Tibial nerve (tissue), 4 donors: ENCODE results near the gene NFIA. TPM values are rescaled to one million over a fixed set of nuclear protein-coding genes. Genes with fewer than 3 reads are reported as not detected.
A peak's percentile ranks its signal among the peaks of the same experiment; 100 is the strongest.

Source experiments
- DNase-seq, 2 donors: peaks; one replicate each; pipeline ENCODE4 v3.0.0-alpha.2; 2019; ENCODE audit warnings: low spot score in 2 of 2
- H3K27ac ChIP-seq, 4 donors: fragments of 200-600 bp; sonication (generic) in 3 of 4; one replicate each; pipeline ENCODE4 v1.5.1; 2017 to 2019; ENCODE audit warnings: mild to moderate bottlenecking in 1 of 4
- H3K27me3 ChIP-seq, 2 donors: fragments of 200-600 bp; sonication (generic) in 1 of 2; one replicate each; pipeline versions ENCODE4 v1.5.1 to v1.6.0; 2017 to 2019
- H3K36me3 ChIP-seq, 3 donors: fragments of 200-600 bp; sonication (generic); one replicate each; pipeline ENCODE4 v1.5.1; 2018 to 2019
- H3K4me1 ChIP-seq, 4 donors: fragments of 200-600 bp; sonication (generic) in 3 of 4; one replicate each; pipeline ENCODE4 v1.5.1; 2017 to 2019
- H3K4me3 ChIP-seq, 4 donors: fragments of 200-600 bp; sonication (generic) in 3 of 4; one replicate each; pipeline ENCODE4 v1.5.1; 2017 to 2019; ENCODE audit warnings: mild to moderate bottlenecking in 1 of 4, moderate library complexity in 1 of 4
- H3K9me3 ChIP-seq, 4 donors: fragments of 200-600 bp; sonication (generic) in 3 of 4; one replicate each; pipeline ENCODE4 v1.5.1; 2017 to 2019
- CTCF ChIP-seq, 5 experiments: fragments of 200-600 bp in 3 of 5; fragments of 450-650 bp in 2 of 5; sonication (generic) in 3 of 5; IDR thresholded peaks; one replicate each; pipeline ENCODE4 v1.5.1; 2016 to 2019; ENCODE audit warnings: antibody characterized with exemption in 5 of 5, mild to moderate bottlenecking in 3 of 5, moderate library complexity in 2 of 5
- EP300 ChIP-seq, 2 donors: sonication (generic); formaldehyde crosslinking; IDR thresholded peaks; one replicate each; pipeline ENCODE4 v1.6.1; 2017; ENCODE audit warnings: antibody characterized with exemption in 2 of 2, mild to moderate bottlenecking in 1 of 2
- POLR2A ChIP-seq, 2 donors: fragments of 450-650 bp; IDR thresholded peaks; one replicate each; pipeline ENCODE4 v1.6.1; 2017; ENCODE audit warnings: antibody characterized with exemption in 2 of 2, mild to moderate bottlenecking in 2 of 2, moderate library complexity in 2 of 2
- WGBS, 2 donors: methylation state at CpG; one replicate each; pipeline ENCODE4 v1.1.5; 2018; 5-methylcytosine and 5-hydroxymethylcytosine counted together
- total RNA-seq, 4 donors: library from RNA; depleted of rRNA; stranded (reverse); fragments of >200 nt; gene quantifications; one replicate each; pipeline ENCODE4 v1.1.0, GENCODE V29; 2016

NFIA gene
- total RNA-seq, 4 donors from 2014 or later, result 71.2 to 81.4 (median 75.7) TPM

GRCh38 chr1:61403679-61404596, 321.6 kb downstream of the NFIA start:
- WGBS, 2 donors, result 28 to 31% methylated on average over 12 of the region's 12 CpGs
- no peak overlapping the region for H3K4me3 ChIP-seq

GRCh38 chr1:61404597-61405376, 322.4 kb downstream of the NFIA start:
- no peak overlapping the region for H3K27ac ChIP-seq
- no peaks in the 10 kb centered on the region for H3K27me3 ChIP-seq
- DNase-seq, result no peak
- no peaks in the 10 kb centered on the region for H3K9me3 ChIP-seq
- H3K4me1 ChIP-seq, result peaks cover 0 to 31% (median 6%) of the 10 kb centered on the region in 4 donors
- H3K4me3 ChIP-seq, result no peak overlapping the region
- TF ChIP-seq POLR2A (IDR thresholded peaks at IDR 0.05) (no peak), EP300 (IDR thresholded peaks at IDR 0.05) (no peak), CTCF (IDR thresholded peaks at IDR 0.05) (no peak)
- 78 to 85% methylated on average over 4 of the region's 4 CpGs for WGBS, 2 donors
- peaks cover 0 to 32% (median 0%) of the 10 kb centered on the region in 3 donors for H3K36me3 ChIP-seq

More at GRCh38 chr1:61403679-61404596, 321.6 kb downstream of the NFIA start:
- Histone ChIP-seq H3K36me3 (peaks cover 0 to 27% (median 0%) of the 10 kb centered on the region in 3 donors), H3K4me1 (peaks cover 0 to 40% (median 10%) of the 10 kb centered on the region in 4 donors), H3K27me3 (no peaks in the 10 kb centered on the region), H3K27ac (peak overlapping the region in 1 of 4 donors; percentile 23), H3K9me3 (no peaks in the 10 kb centered on the region)
- TF ChIP-seq EP300 (IDR thresholded peaks at IDR 0.05) (no peak), POLR2A (IDR thresholded peaks at IDR 0.05) (no peak), CTCF (IDR thresholded peaks at IDR 0.05) (no peak)
- no peak for DNase-seq

GRCh38 chr1:61406467-61406866, 324.1 kb downstream of the NFIA start:
- no peaks in the 10 kb centered on the region for H3K27me3 ChIP-seq
- no peak overlapping the region for H3K4me3 ChIP-seq
- H3K36me3 ChIP-seq, result peaks cover 0 to 42% (median 5%) of the 10 kb centered on the region in 3 donors
- peaks cover 0 to 23% (median 5%) of the 10 kb centered on the region in 4 donors for H3K4me1 ChIP-seq
- WGBS, 2 donors, result 95 to 99% methylated on average over 10 of the region's 10 CpGs
- no peak for DNase-seq
- H3K9me3 ChIP-seq, result no peaks in the 10 kb centered on the region
- no peak overlapping the region for H3K27ac ChIP-seq
- TF ChIP-seq POLR2A (IDR thresholded peaks at IDR 0.05), result no peak
- no peak for TF ChIP-seq EP300 (IDR thresholded peaks at IDR 0.05)
- no peak for TF ChIP-seq CTCF (IDR thresholded peaks at IDR 0.05)

- no peak for DNase-seq
- no peaks in the 10 kb centered on the region for H3K27me3 ChIP-seq
- H3K4me1 ChIP-seq, result no peaks in the 10 kb centered on the region
- peaks cover 0 to 38% (median 5%) of the 10 kb centered on the region in 3 donors for H3K36me3 ChIP-seq
- WGBS, 2 donors, result 64 to 69% methylated on average over 1 of the region's 1 CpG
- no peaks in the 10 kb centered on the region for H3K9me3 ChIP-seq
- H3K4me3 ChIP-seq, result no peak overlapping the region
- no peak overlapping the region for H3K27ac ChIP-seq
- TF ChIP-seq EP300 (IDR thresholded peaks at IDR 0.05) (no peak), POLR2A (IDR thresholded peaks at IDR 0.05) (no peak), CTCF (IDR thresholded peaks at IDR 0.05) (no peak)
These were observed 330.2 kb downstream of the NFIA start for GRCh38 chr1:61412601-61413000.
